ENCODE measurements around the gene CTSH.

GRCh38 chr15:78991879-78992278 lies 47.0 kb upstream of the CTSH start:
- TF ChIP-seq POLR2AphosphoS5 (IDR thresholded peaks at IDR 0.05; ENCODE audit: low read depth, low read length) (no peak), POLR2A (IDR thresholded peaks at IDR 0.05; ENCODE audit: low read depth, low read length) (no peak)
